HG03354 (cell line): ENCODE data around the gene TUFT1.
A peak's percentile ranks its signal among the peaks of the same experiment; 100 is the strongest.

Experiments
- ATAC-seq: cut with Tn5 transposase; IDR thresholded peaks from one replicate; pipeline ENCODE4 v1.9.1; 2021; ENCODE audit warnings: mild to moderate bottlenecking; ENCODE audit not compliant: unreplicated experiment, poor library complexity, severe bottlenecking

The TUFT1 gene

GRCh38 chr1:151535326-151536271, 4.5 kb upstream of the TUFT1 start:
- ATAC-seq = no peak

DNA sequence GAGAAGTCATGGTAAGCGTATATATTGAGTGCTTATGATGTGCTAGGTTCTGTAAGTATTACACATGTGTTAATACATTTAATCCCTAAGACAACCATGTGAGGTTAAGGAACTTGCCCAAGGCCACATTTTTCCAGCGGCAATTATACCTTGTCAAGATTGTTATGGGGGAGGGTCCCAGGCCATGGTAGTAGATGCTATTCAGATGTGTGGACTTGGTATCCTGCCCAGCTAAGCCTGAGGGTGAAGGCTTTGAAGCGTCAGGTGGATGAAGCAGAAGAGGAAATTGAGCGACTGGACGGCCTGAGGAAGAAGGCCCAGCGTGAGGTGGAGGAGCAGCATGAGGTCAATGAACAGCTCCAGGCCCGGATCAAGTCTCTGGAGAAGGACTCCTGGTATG, 3.6 kb upstream of the TUFT1 start:
- no peak for ATAC-seq

DNA sequence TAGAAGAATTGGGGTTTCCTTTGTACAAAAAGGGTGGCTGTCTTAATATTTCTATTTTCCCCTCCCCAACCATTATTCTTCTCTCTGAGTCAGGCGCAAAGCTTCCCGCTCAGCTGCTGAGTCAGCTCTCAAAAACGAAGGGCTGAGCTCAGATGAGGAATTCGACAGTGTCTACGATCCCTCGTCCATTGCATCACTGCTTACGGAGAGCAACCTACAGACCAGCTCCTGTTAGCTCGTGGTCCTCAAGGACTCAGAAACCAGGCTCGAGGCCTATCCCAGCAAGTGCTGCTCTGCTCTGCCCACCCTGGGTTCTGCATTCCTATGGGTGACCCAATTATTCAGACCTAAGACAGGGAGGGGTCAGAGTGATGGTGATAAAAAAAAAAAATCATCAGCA, 3.0 kb upstream of the TUFT1 start:
- no peak for ATAC-seq

DNA sequence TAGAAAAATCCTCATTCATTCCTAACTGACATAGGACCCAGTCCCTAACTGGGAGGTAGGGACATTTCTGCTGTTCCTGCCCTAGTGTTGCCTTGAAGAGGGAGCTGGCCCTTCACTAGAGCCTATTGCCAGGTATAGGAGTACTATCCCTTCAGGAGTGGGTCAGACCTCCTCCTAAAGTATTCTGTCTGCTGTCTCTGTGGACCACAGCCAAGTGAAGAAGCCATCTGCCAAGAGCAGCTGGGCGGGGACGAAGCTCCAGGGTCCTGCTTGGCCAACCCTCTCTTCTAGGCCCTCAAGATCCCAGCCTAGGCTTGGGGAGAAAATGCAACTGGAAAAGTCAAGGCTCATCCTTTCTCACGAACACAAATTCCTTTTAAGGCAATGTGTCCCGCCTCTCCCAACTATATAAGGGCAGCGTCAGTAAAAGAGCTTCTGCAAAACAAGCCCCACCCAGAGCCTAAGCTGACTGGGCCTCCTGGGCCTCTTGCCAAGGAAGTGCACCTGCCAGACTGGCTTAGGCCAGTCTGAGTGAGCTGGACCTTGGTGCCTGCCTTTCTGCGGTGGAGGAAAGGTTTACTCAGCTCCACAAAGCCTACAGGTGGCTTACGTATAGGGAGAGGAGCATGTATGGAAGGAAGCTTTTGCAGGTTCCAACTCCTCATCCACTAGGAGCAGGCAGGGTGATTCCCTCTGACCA, 638 bp upstream of the TUFT1 start:
- peak; percentile 45 for ATAC-seq

DNA sequence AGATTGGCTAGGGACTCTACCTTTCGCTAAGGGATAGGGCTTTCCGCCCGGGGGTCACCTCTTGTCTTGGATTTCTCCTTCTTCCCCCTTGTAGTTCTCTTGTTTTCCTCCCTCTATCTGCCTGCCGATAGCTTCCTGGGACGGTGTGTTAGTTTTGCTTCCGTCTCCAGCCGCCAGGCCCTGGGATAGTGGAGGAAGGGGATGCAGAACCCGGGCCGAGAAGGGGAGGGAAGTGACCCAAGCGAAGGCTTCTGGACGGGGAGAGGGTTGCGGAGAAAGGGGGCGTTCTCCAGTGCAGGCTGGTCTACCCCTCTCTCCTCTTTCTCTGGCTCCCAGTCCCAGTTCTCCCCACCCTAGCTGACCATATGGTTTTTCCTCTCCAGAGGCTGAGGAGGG, 871 bp downstream of the TUFT1 start:
- no peak for ATAC-seq

DNA sequence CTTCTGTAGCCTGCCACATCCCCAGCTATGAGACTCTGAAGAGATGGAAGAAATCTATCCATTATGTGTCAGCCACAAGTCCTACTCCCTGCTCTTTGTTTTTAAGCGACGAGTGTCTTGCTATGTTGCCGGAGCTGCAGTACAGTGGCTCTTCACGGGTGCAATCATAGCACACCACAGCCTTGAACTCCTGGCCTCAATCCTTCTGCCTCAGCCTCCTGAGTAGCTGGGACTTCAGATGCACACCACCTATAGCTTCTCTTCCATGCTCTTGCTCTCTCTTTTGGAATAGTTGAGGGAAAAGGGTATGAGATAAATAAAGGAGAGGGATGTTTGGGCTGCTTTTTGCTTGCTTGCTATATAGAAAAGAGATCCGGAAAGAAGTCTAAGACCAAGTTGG, 1.6 kb downstream of the TUFT1 start:
- ATAC-seq = no peak

DNA sequence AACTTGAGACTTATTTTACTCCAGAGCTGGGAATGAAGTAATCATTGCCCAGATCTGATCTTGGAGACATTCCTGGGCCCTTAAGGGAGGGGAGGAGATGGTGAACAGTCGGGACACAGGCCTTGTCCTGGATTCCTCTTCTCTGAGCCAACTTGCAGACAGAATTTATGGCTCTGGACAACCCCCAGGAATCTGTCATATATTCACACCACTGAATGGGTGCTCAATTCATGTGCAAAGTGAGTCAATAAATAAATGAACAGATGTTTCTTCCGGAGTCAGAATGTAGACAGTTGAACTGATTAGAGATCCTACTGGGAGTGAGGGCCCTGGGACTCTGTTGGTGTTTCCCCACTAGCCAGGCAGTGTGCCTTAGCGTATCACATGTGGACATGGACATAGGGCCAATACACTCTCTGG, 2.6 kb downstream of the TUFT1 start:
- no peak for ATAC-seq

DNA sequence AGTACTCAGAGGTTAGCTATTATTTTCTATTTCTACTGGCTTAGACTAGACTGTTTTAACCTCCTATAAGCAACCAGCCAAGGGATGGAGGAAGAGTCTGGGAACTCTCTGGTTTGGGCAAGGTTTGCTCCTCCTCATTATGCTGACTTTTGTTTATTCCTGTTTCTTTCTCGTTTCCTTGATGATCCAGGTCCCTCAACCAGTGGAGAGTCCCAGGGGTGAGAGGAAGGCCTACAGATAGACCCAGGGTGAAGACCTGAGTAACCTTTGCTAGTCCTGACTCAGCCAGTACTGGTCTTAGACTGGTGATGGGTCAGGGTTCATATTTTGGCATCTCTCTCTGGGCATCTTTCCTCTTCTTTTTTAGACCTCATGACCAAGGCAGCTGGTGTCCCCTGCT, 5.4 kb downstream of the TUFT1 start:
- no peak for ATAC-seq

DNA sequence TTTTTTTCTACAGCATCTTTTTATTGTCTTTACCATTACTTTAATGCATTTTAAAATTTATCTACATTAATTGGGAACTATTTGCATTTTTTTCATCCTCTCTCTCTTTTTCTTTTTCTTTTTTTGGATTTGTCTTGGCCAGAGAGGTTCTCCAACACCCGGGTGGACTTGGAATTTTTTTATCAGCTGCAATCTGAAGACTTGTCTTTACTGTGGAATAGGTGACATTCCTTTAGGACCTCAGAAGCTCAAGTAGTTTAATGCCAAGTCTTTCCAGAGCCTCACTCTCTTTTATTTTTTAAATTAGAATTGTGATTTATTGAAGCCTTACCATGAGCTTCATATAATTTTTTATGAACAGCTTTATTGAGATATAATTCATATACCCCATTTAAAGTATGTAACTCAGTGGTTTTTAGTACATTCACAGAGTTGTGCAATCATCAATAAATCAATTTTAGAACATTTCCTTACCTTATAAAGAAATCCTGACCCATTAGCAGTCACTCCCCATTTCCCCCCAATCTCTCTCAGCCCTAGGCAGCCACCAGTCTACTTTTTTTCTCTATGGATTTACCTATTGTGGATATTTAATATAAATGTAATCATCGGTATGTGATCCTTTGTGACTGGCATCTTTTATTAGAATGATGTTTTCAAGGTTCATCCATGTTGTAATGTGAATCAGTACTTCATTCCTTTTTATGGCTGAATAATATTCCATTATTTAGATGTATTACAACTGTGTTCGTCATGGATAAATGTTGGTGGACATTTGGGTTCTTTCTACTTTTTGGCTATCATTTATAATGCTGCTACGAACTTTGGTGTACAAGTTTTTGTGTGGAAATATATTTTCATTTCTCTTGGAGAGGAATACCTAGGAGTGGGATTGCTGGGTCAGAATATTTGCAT, 6.2 kb downstream of the TUFT1 start:
- ATAC-seq = no peak

- ATAC-seq = no peak
Measured at GRCh38 chr1:151547119-151547899, 7.2 kb downstream of the TUFT1 start.

DNA sequence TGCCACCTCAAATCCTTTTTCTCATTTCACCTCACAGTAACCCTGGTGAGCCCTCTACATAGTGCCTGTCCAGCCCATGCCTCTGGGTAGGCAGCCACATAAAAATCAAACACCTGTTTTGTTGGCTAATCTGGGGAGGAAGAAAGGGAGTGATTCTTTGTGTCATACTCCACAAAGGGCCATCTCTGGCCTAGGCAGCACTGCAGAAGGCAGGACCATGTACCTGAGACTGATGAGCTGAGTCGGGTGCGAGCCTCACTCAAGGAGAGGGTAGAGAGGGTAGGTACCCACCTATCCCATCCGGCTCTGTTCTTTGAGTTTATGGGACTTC, 7.8 kb downstream of the TUFT1 start:
- no peak for ATAC-seq

- no peak for ATAC-seq
Measured at GRCh38 chr1:151549199-151549598, 9.1 kb downstream of the TUFT1 start.

DNA sequence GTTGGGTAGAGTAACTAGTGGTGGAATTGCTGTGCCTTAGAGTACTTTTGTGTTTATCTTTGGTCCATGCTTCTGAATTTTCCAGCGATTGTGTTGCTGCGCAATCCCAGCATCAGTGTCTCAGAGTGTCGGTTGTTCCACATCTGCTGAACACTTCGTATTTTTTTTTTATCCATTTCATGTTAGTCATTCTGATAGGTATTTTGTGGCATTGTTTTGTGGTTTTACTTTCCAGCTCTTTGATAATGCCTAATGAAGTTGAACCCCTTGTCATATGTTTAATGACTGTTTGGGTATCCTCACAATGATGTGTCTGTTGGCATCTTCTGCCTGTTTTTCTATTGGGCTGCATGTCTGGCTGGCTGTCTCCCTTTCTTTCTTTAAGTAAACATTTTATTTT, 13.6 kb downstream of the TUFT1 start:
- no peak for ATAC-seq

GRCh38 chr1:151556052-151556451, 15.9 kb downstream of the TUFT1 start:
- ATAC-seq = no peak

DNA sequence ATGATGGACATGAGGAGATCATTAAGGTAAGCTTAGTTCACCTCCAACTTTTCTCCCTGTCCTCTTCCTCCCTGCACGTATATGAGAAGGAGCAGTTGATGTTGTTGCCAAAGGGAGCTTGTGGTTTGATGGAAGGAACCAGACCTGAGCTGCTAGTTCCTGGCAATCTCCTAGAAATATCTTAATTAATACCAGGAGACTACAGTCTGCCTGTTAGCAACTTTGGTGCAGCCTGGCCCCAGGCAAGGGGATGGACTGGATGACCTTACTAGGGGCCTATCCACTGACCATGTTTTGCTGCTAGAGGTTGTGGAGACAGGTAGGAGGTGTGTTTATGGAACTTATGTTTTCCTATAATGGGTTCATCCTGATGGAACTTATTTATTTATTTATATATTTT, 22.6 kb downstream of the TUFT1 start:
- no peak for ATAC-seq

GRCh38 chr1:151563376-151563775, 23.3 kb downstream of the TUFT1 start:
- no peak for ATAC-seq

DNA sequence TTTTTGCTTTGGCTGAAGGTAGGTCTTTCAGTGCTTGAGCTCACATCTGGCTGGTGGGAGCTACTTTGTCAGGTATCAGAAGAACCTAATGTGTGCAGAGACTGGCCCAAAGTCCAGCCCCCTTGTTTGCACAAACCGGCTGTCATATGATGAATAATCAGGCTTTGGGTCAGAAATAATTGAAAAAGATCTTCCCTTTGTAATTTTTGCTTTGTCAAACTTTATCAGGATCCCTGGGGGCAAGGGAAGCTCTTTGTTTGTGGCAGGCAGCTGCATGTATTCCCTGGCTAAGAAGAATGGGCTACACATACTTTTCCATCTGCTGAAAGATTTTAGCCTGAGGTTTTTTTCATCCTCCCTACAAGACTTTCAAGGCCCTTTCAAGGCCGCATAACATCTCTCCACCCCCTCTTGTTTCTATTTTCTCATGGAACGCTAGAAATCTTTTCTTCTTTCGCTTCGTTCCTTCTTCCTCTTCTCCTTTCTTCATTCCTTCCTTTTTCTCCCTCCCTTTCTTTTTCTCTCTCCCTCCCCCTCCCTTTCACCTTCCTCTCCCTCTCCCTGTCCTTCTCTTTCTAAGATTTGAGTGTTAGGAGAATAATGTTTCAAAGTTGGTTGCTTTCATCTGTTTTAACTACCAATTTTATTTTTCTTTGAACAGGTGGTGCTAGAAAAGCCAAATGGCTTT, 25.5 kb downstream of the TUFT1 start:
- no peak for ATAC-seq

GRCh38 chr1:151568626-151569088, 28.5 kb downstream of the TUFT1 start:
- no peak for ATAC-seq

- ATAC-seq = no peak
Measured at GRCh38 chr1:151570819-151571218, 30.7 kb downstream of the TUFT1 start.
